ENCODE results near the gene PABPC1L2B.
"Not testable (repeated sequence)": the region's sequence is repeated elsewhere in the genome, so short reads cannot be mapped to it uniquely, and the experiment has no call there.

PABPC1L2B gene

GRCh38 chrX:73002733-73003132, at the start of gene PABPC1L2B:
Gene PABPC1L2B, plus strand, starts transcription at chrX:73002939. Its CDS starts 704 bp downstream, at chrX:73003643.
- not testable (repeated sequence) for DNase-seq (ENCODE audit: low read depth in 3 of 3)

- not testable (repeated sequence) for DNase-seq (ENCODE audit: low read depth in 3 of 3)
Observed at GRCh38 chrX:72959971-72960370, 42.8 kb upstream of the PABPC1L2B start.

GRCh38 chrX:72971859-72972258, 30.9 kb upstream of the PABPC1L2B start:
- DNase-seq (ENCODE audit: low read depth in 3 of 3): not testable (repeated sequence)

GRCh38 chrX:72974885-72975284, 27.9 kb upstream of the PABPC1L2B start:
- not testable (repeated sequence) for DNase-seq (ENCODE audit: low read depth in 3 of 3)

- DNase-seq (ENCODE audit: low read depth in 3 of 3): not testable (repeated sequence)
Observed at GRCh38 chrX:72980894-72981469, 21.8 kb upstream of the PABPC1L2B start.

GRCh38 chrX:73004032-73004431, 1.3 kb downstream of the PABPC1L2B start:
- not testable (repeated sequence) for DNase-seq (ENCODE audit: low read depth in 3 of 3)

GRCh38 chrX:73021361-73022092, 18.8 kb downstream of the PABPC1L2B start:
- no peak for DNase-seq (ENCODE audit: low read depth in 3 of 3)

GRCh38 chrX:73022093-73022445, 19.3 kb downstream of the PABPC1L2B start:
- DNase-seq (ENCODE audit: low read depth in 3 of 3): not testable (repeated sequence)

GRCh38 chrX:73028876-73029275, 26.1 kb downstream of the PABPC1L2B start:
- no peak for DNase-seq (ENCODE audit: low read depth in 3 of 3)

Measured in stimulated activated CD4-positive, alpha-beta T cell treated with anti-CD3 and anti-CD28 coated beads, TNF-alpha, amount 100 ng/mL, for 4 hours (primary cell).